HepG2 (cell line): ENCODE data around the gene SIGMAR1. TPM values are rescaled to one million over a fixed set of nuclear protein-coding genes. Genes with fewer than 3 reads are reported as not detected.

Experiments used
- ARID4A ChIP-seq: sonication (generic); formaldehyde crosslinking; IDR thresholded peaks from 2 replicates; pipeline ENCODE4 v1.5.0; 2020; ENCODE audit warnings: mild to moderate bottlenecking, missing genetic modification reagents, borderline replicate concordance
- HOXA5 ChIP-seq: sonication (generic); formaldehyde crosslinking; IDR thresholded peaks from 2 replicates; pipeline ENCODE4 v1.4.0; 2020; ENCODE audit warnings: missing genetic modification reagents
- UBTF ChIP-seq: sonication (generic); formaldehyde crosslinking; IDR thresholded peaks from 2 replicates; pipeline ENCODE4 v1.4.0; 2020; ENCODE audit warnings: mild to moderate bottlenecking, missing genetic modification reagents
- ZBTB33 ChIP-seq: sonication (generic); formaldehyde crosslinking; IDR thresholded peaks from 2 replicates; pipeline ENCODE4 v1.4.0; 2020; ENCODE audit warnings: missing genetic modification reagents
- ZFY ChIP-seq: sonication (generic); formaldehyde crosslinking; IDR thresholded peaks from 2 replicates; pipeline ENCODE4 v1.4.0; 2020; ENCODE audit warnings: missing genetic modification reagents
- ZNF274 ChIP-seq: sonication (generic); formaldehyde crosslinking; IDR thresholded peaks from 2 replicates; pipeline ENCODE4 v1.5.1; 2020; ENCODE audit warnings: mild to moderate bottlenecking, missing genetic modification reagents
- ZNF331 ChIP-seq: sonication (generic); formaldehyde crosslinking; IDR thresholded peaks from 2 replicates; pipeline ENCODE4 v1.4.0; 2020; ENCODE audit warnings: missing genetic modification reagents
- ZNF691 ChIP-seq: sonication (generic); formaldehyde crosslinking; IDR thresholded peaks from 2 replicates; pipeline ENCODE4 v1.4.0; 2020; ENCODE audit warnings: missing genetic modification reagents, low read depth, mild to moderate bottlenecking, borderline replicate concordance
- ZNF710 ChIP-seq: sonication (generic); formaldehyde crosslinking; IDR thresholded peaks from 2 replicates; pipeline ENCODE4 v1.5.0; 2020; ENCODE audit warnings: mild to moderate bottlenecking, missing genetic modification reagents, borderline replicate concordance
- polyA plus RNA-seq, 8 experiments: library from polyadenylated mRNA; depleted of rRNA in 3 of 8; stranded (reverse) in 7 of 8; unstranded in 1 of 8; fragments of >200 nt; fragmentation: Illumina TruSeq in 4 of 8; extraction: Trizol in 4 of 8; gene quantifications; 2 replicates each; pipeline versions ENCODE4 v1.2.1 to v1.2.3, GENCODE V29; 2011 to 2016; ENCODE audit warnings: low read depth in 4 of 8, missing spikeins in 1 of 8, mixed read lengths in 1 of 8; ENCODE audit not compliant: insufficient read depth in 1 of 8
- total RNA-seq, 5 experiments: library from RNA; depleted of rRNA; stranded (reverse); fragments of >200 nt; fragmentation: Illumina TruSeq; extraction: Trizol; gene quantifications; 2 replicates each; pipeline ENCODE4 v1.2.3, GENCODE V29; 2016; ENCODE audit warnings: low read depth in 1 of 5
- TF ChIP-seq, protein P1 (sequence below): sonication (generic); formaldehyde crosslinking; IDR thresholded peaks from 2 replicates; pipeline ENCODE4 v1.8.0; 2022; ENCODE audit warnings: mild to moderate bottlenecking, missing genetic modification reagents; ENCODE audit not compliant: insufficient replicate concordance
- TF ChIP-seq, protein P2 (sequence below): sonication (generic); formaldehyde crosslinking; IDR thresholded peaks from 2 replicates; pipeline ENCODE4 v1.5.1; 2020; ENCODE audit warnings: mild to moderate bottlenecking, moderate library complexity, missing genetic modification reagents

The SIGMAR1 gene
- total and polyA plus RNA-seq, 2 of the 13 experiments (the other 11 are each of a cell fraction or from before 2014, with no cell fraction given) = 38.9 to 60.8 TPM

DNA sequence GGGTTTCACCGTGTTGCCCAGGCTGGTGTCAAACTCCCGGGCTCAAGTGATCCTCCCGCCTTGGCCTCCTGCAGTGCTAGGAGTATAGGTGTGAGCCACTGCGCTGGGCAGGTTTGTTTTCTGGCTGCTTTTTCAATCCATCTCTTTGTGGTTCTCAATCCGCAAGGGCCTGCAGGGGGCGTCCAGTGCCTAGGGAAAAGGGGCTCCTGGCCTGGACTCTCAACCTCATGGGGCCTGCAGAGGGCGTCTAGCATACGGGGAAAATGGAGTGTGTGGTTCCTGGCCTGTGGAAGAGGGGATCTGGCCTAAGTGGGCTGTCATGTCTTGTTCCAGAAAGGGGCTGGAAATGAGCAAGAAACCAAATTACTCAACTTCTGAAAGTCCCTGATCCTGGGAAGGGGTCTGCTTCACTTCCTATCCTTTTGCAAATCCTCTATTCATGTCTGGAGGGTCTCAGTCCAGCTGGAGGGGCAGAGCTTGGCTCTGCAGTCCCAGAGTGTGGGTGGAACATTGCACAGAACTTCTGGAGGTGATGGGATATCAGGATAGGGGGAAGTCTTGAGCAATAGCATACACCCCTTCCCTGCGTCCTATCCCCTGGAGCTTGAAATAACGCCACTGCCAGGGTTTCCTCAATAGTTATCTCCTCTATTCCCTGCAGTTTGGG is 37.6 kb upstream of the SIGMAR1 start (continued):
- TF ChIP-seq ZNF710 (peak; percentile 76; the same call in 1 of the 2 replicates), ZBTB33 (no peak), ZFY (peak; percentile 60), ZNF691 (peak; percentile 59; the same call in 1 of the 2 replicates), ZNF274 (CRISPR knock-in tag) (0 out of 2 replicates have a peak, but pooled peaks have one; percentile 55), HOXA5 (CRISPR knock-in tag) (peak; percentile 62; the same call in 1 of the 2 replicates), ARID4A (CRISPR knock-in tag) (peak; percentile 19; the same call in 1 of the 2 replicates), ZNF331 (CRISPR knock-in tag) (peak; percentile 33; the same call in 1 of the 2 replicates), UBTF (CRISPR knock-in tag) (peak; percentile 44; the same call in 1 of the 2 replicates)
- TF ChIP-seq, protein P1, sequence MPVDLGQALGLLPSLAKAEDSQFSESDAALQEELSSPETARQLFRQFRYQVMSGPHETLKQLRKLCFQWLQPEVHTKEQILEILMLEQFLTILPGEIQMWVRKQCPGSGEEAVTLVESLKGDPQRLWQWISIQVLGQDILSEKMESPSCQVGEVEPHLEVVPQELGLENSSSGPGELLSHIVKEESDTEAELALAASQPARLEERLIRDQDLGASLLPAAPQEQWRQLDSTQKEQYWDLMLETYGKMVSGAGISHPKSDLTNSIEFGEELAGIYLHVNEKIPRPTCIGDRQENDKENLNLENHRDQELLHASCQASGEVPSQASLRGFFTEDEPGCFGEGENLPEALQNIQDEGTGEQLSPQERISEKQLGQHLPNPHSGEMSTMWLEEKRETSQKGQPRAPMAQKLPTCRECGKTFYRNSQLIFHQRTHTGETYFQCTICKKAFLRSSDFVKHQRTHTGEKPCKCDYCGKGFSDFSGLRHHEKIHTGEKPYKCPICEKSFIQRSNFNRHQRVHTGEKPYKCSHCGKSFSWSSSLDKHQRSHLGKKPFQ = no peak
- TF ChIP-seq, protein P2, sequence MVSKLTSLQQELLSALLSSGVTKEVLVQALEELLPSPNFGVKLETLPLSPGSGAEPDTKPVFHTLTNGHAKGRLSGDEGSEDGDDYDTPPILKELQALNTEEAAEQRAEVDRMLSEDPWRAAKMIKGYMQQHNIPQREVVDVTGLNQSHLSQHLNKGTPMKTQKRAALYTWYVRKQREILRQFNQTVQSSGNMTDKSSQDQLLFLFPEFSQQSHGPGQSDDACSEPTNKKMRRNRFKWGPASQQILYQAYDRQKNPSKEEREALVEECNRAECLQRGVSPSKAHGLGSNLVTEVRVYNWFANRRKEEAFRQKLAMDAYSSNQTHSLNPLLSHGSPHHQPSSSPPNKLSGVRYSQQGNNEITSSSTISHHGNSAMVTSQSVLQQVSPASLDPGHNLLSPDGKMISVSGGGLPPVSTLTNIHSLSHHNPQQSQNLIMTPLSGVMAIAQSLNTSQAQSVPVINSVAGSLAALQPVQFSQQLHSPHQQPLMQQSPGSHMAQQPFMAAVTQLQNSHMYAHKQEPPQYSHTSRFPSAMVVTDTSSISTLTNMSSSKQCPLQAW (CRISPR knock-in tag) = peak; percentile 84
